ENCODE results near the gene STEAP3.

STEAP3 gene

GRCh38 chr2:119198240-119198840, 25.3 kb upstream of the STEAP3 start:
- no peak for DNase-seq

DNA sequence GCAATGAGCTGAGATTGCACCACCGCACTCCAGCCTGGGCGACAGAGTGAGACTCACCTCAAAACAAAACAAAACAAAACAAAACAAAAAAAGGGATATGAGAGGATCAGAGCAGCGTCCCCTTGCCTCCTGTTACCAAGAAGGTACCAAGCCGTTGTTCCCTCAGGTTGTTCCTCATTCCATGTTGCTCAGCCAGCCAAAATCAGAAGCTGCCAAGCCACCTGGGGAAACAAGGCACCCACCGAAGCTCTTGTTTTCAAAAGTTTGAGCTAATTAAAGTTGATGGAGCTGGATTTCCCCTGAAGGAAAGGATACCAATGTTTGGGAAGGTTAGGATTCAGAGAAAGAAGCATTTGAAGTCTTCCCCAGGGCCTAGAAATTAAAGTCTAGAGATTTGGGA, 21.8 kb upstream of the STEAP3 start:
- DNase-seq = no peak

DNA sequence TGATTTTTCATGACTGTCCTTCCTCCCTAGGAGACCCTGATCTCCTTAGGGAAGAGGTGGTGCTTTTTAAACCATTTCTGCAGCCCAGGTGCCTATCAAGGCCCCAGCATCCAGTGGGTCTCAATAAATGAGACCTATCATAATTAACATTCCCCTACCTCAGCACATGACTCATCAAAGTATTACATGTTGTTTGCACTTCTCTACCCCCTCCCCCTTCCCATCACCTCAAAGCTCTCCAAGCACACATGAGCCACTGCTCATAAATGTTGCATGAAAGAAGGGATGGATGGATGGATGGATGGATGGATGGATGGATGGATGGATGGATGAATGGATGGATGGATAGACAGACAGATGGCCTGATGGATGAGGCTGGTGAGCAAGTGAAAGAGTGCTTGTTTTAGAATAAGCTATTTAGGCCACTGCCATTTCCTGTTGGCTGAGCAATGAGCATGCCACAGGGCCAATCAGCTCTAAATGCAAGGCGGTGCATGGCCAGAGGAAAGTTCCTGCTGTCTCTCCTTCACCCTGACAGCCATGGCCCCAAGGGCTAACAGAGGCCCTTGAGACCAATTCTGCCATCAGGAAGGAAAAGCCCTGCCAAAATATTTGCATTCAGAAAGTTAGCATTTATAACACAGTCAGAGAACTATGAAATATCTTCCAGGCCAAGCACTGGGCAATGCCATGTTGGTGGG, 20.9 kb upstream of the STEAP3 start:
- DNase-seq = no peak

DNA sequence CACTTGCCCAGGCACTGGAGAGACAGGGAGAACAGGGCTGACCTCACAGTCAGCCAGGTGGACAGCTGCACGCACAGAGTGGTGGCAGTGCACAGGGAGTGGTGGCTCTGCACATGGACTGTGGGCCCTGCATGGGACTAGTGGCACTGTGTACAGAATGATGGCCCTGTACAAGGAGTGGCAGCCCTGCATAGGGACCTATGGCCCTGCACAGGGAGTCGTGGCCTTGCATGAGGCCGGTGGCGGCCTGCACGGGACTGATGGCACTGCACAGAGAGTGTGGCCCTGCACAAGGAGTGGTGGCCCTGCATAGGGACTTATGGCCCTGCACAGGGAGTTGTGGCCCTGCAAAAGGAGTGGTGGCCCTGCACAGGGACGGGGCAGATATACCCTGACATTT, 19.1 kb upstream of the STEAP3 start:
- DNase-seq = no peak

GRCh38 chr2:119205001-119205706, 18.5 kb upstream of the STEAP3 start:
- no peak for DNase-seq

- DNase-seq = no peak
Observed at GRCh38 chr2:119206201-119206600, 17.4 kb upstream of the STEAP3 start.

DNA sequence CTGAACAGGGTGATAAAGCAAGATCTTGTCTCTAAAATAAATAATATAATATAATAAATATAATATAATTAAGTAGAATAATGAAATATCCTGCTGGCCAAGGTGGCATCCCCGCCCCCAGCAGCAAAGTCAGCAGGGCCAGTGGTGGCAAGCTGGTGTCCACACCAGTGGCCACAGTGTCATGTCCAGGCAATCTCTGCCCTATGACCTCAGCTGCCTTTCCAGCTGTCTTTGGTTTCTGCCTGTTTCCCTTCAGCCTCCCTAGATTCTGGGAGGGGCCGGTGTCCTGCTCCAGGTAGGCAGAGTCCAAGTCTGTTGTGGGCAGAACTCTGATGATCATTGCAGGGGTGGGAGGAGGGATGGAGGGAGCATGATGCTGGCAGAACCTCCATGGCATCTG, 16.2 kb upstream of the STEAP3 start:
- DNase-seq = no peak

DNA sequence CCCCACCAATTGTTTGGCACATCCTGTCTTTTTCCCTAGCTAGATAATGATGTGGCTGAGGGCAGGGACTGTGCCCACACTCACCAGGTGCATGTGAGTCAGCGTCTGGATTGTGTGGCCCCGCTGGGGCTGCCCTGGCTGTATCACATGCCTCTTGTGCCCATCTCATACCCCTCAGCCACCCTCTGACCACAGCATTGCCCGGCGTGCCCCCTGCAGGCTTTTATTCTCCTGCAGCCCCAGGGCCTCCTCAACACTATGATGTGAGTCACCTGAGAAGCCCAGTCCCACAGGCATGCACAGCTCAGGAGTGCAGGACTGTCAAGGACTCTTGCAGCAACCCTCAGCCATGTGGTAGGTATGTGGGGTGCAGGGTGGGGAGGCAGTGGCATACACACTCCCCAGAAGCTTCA, 14.8 kb upstream of the STEAP3 start:
- no peak for DNase-seq

GRCh38 chr2:119212139-119212800, 11.4 kb upstream of the STEAP3 start:
- no peak for DNase-seq

- DNase-seq = no peak
Observed at GRCh38 chr2:119214453-119215037, 9.1 kb upstream of the STEAP3 start.

DNA sequence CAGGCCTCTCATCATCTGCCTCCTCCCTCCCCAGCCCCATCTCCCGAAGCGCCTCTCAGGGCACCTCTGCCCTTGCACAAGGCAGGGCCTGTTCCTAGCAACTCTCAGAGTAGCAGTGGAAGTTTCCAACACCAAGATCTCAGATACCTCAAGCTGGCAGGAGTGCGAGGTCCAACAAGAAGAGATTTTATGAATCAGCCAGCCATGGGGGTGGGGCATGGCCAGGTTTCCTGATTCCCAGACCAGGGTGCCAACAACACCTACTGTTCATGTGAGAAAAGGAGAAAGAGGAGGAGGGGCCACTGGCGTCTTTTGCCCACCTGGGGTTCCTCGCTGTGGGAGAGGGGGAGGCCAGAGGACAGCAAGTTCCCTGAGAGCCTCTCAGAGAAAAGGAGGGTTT, 6.6 kb upstream of the STEAP3 start:
- DNase-seq = no peak

GRCh38 chr2:119218478-119219064, 5.1 kb upstream of the STEAP3 start:
- DNase-seq = peak; percentile 65

GRCh38 chr2:119219873-119220272, 3.8 kb upstream of the STEAP3 start:
- no peak for DNase-seq

GRCh38 chr2:119220720-119221301, 2.8 kb upstream of the STEAP3 start:
- no peak for DNase-seq

DNA sequence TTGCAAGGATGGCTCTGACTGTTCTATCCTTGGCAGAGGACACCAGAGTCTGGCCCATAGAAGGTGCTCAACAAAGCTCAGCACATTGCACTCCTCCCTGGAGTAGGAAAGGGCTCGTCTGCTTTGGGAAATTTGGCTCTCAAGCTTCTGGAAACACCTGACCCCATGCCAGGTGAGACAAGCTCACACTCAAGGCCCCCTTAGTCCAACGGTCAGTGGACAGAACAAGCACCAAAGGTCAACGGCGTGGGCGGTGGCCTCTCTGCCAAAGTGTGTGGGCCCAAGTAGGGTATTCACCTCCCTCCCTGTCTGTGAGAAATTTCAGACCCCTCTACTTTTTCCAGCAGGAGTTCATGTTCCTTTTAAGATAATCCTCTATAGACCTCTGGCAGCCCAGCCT, 2.0 kb upstream of the STEAP3 start:
- DNase-seq = no peak

- DNase-seq = no peak
Observed at GRCh38 chr2:119222213-119222612, 1.4 kb upstream of the STEAP3 start.

- DNase-seq = no peak
Observed at GRCh38 chr2:119222863-119223520, 642 bp upstream of the STEAP3 start.

- no peak for DNase-seq
Observed at GRCh38 chr2:119224391-119225104, 914 bp downstream of the STEAP3 start.

DNA sequence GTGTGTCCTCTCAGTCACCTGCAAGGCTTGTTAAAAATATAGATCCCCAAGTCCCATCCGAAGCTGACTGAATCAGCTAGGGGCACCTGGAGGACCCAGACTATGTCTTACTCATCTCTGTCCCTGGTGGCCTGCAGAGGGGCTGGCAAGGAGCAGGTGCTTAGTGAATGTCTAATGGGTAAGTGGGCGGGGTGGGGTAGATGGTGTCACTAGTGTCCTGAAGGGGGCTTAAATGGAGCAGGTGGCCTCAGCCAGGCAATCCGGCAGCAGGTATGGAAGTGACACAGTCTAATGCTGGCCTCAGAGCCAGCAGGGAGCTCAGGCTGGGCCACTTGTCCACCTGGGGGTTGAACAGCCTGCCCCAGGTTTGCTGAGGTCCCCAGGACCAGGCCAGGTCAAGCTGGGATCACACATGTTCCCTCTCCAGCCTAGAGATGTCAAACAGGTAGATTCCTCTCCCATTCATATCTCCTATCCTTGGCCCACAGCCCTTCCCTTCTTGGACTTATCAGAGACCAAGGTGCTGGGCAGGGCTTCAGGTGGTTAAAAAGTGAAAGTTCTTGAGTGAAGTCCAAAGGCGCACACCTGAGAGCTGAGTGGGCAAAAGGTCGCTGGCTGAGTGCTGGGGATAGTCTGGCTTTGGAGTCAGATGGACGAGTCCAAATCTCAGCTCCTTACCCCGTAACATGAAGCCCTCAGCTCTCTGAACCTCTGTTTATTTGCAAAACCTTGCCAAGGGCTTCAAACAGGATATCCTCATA, 1.7 kb downstream of the STEAP3 start:
- DNase-seq = no peak

- DNase-seq = no peak
Observed at GRCh38 chr2:119225926-119226325, 2.3 kb downstream of the STEAP3 start.

GRCh38 chr2:119227346-119227745, 3.7 kb downstream of the STEAP3 start:
- no peak for DNase-seq
